Motor neuron (in vitro differentiated cells): ENCODE results near the gene ZDHHC19. TPM values are rescaled to one million over a fixed set of nuclear protein-coding genes. Genes with fewer than 3 reads are reported as not detected.
A peak's percentile ranks its signal among the peaks of the same experiment; 100 is the strongest.

Source experiments
- ATAC-seq, 8 experiments: fragments of 200-7000 bp; cut with Tn5 transposase; replicated peaks in 6 of 8; 2 replicates each; pipeline ENCODE4 v1.8.0; 2021; ENCODE audit warnings: mild to moderate bottlenecking in 8 of 8, moderate library complexity in 8 of 8
- H3K27ac ChIP-seq, 2 donors: fragments of 250-450 bp; sonication (Bioruptor Pico); 2 replicates each; pipeline ENCODE4 v1.9.0; 2021; ENCODE audit warnings: antibody characterized with exemption in 2 of 2, mild to moderate bottlenecking in 2 of 2, moderate library complexity in 1 of 2
- H3K4me1 ChIP-seq, 2 donors: fragments of 250-450 bp; sonication (Bioruptor Pico); replicated peaks in 1 of 2; 2 replicates each; pipeline ENCODE4 v1.6.1; 2021; ENCODE audit warnings: antibody characterized with exemption in 2 of 2, mild to moderate bottlenecking in 2 of 2, moderate library complexity in 1 of 2
- H3K4me3 ChIP-seq, 5 donors: fragments of 250-450 bp; sonication (Bioruptor Pico); 2 replicates each; pipeline ENCODE4 v1.9.0; 2021; ENCODE audit warnings: antibody characterized with exemption in 5 of 5, mild to moderate bottlenecking in 5 of 5, moderate library complexity in 4 of 5
- WGBS, 10 experiments: fragments of 450-650 bp; shearing (Covaris generic); methylation state at CpG; one replicate each; pipeline ENCODE4 v1.0.0; 2022; 5-methylcytosine and 5-hydroxymethylcytosine counted together
- in situ Hi-C, 9 experiments: fragments of 400-800 bp; cut with MboI; loops; one replicate each; pipeline ENCODE4 v1.15.0; 2021; ENCODE audit warnings: low sequenced_read_pairs in 9 of 9, low pct_unique_long_range_greater_than_20kb in 2 of 9; ENCODE audit not compliant: unreplicated experiment in 9 of 9
- total RNA-seq, 8 experiments: library from RNA; unstranded; fragments of 300-600 nt; gene quantifications; 2 replicates each; pipeline versions ENCODE4 v1.2.3 to v1.2.4, GENCODE V29; 2022

ZDHHC19 gene
- total RNA-seq, 8 experiments from 2014 or later = 0.33 to 0.83 (median 0.71) TPM; not detected in 5

DNA sequence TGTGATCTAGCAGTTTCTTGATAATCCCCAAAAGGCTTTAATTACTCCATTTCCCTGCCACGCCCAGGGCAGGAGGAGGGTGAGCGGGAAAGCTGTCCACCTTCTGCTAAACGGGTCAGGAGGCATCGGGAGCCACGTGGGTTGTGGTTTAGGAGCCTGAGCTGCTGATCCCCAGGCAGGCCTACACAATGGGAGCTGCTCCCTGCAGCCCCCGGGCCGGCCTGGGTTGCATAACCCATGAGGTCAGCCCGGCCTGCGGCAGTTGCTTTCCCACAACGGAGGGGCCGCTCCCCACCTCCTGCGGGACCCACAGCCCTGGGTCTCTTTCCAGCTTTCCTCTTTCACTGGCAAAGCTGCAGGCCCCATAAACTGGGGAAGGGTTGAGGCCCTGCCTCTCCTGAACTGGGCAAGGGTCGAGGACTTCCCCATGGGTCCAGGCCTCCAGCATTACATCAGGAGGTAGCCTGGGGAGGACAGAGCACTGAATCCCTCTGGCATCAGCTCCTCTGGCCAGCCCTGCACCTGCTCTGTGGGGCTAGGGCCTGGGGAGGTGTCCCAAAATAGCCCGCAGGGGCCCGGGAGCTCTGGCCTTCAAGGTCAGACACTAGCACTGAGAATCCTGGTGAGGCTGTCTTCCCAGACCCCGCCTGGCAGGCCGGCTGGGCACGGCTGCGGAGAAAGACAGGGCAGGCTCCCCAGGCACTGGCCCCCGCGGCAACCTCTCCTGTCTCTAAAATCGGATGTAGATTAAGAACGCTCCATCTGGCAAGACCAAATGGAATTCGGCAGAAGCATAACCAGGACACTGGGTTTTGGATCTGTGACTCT lies 47.3 kb downstream of the ZDHHC19 start:
- ATAC-seq = peak in 3 of 8 experiments; percentile 28 to 72 (median 33)
- Histone ChIP-seq H3K4me3 (no peak overlapping the region), H3K4me1 (peaks cover 10 to 18% of the 10 kb centered on the region in 2 donors), H3K27ac (no peak overlapping the region)
- 40 to 90% (median 50%) methylated on average over 2 to 7 of the region's 24 CpGs; no CpG with 5 or more reads in 7 of the 10 experiments for WGBS, 10 experiments
- in situ Hi-C loops = no loop called here

DNA sequence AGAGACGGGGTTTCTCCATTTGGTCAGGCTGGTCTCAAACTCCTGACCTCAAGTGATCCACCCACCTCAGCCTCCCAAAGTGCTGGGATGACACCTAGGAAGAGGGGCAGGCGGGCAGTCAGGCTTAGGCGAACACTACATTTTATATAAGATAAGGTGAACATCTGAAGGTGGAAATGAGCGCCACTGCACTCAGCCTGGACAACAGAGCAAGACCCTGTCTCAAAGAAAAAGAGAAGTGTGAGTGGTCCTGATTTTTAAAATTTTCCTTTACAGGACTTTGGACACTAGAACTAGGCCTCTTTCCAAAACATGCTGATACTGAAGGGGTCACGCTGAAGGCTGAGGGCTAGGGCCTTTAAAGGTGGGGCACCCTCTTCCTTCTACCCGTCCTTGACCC lies 48.0 kb downstream of the ZDHHC19 start:
- Histone ChIP-seq H3K27ac (no peak overlapping the region), H3K4me1 (peaks cover 10 to 18% of the 10 kb centered on the region in 2 donors), H3K4me3 (no peak overlapping the region)
- WGBS, 10 experiments = 74 to 100% (median 96%) methylated on average over 1 to 5 of the region's 6 CpGs; no CpG with 5 or more reads in 4 of the 10 experiments
- in situ Hi-C loops = no loop called here
- no peak for ATAC-seq

DNA sequence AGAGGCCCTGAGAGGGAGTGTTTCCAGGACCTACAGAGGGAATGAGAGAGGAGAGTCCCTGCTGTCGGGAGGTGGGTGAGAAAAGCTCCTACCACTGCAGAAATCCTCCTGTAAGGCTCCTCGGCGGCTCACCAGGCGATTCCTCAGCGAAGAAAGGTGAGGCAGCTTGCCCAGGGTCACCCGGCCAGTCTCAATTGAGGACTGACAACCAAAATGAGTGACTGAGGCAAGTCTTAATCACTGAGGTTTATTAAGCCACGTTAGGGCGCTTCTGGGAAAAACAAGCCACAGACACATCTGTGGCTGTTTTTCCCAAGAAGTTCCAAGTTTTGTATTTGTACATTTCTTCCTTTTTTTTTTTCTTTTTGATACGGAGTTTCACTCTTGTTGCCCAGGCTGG lies 48.5 kb downstream of the ZDHHC19 start:
- Histone ChIP-seq H3K27ac (no peak overlapping the region), H3K4me3 (no peak overlapping the region), H3K4me1 (peaks cover 10 to 18% of the 10 kb centered on the region in 2 donors)
- WGBS, 10 experiments = 80 to 100% (median 88%) methylated on average over 2 to 9 of the region's 9 CpGs; no CpG with 5 or more reads in 1 of the 10 experiments
- no peak for ATAC-seq
- in situ Hi-C loops = no loop called here

DNA sequence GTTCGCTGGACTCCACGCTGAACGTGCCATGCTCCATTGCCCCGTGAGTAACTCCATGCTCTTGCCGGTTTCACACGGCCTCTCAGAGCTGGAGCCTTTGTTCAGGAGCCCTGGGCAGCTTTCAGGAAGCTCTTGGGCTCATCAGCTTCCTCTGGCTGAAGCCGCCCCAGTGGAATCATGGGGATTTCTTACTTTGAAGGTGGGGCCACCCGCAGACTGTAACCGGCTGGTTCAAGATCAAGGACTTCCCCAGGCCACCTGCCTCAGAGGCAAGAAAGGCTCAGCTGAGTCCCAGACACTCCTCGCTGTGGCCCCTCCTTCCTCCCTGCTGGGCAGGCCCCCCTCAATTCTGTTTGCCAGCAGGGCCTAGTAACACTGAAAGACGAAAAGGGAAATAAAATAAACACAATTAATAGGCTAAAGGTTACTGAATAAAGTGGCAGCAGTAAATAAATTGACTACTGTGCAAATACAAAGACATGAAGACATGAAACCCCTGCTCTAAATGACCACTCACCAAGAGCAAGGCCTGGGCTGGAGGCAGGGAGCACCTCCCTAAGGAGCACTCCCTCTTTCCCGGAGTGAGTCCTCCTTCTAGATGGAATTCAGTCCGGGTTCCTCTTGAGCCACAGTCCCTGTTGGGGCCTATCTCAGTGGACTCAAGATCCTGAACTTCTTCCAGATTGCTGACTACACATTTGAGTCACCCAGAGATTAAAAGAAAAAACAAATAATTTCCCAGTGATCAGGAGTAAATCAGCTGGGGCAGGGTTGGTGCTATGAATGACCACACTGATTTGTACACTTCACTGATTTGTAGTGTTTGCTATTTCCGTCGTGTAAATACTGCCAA lies 51.0 kb downstream of the ZDHHC19 start:
- 0 to 71% (median 45%) methylated on average over 1 to 14 of the region's 15 CpGs; no CpG with 5 or more reads in 1 of the 10 experiments for WGBS, 10 experiments
- in situ Hi-C loops = no loop called here
- Histone ChIP-seq H3K4me3 (no peak overlapping the region), H3K4me1 (peaks cover 10 to 18% of the 10 kb centered on the region in 2 donors), H3K27ac (peak overlapping the region in 1 of 2 donors; percentile 67)
- peak in 5 of 8 experiments; percentile 93 to 96 (median 95) for ATAC-seq

DNA sequence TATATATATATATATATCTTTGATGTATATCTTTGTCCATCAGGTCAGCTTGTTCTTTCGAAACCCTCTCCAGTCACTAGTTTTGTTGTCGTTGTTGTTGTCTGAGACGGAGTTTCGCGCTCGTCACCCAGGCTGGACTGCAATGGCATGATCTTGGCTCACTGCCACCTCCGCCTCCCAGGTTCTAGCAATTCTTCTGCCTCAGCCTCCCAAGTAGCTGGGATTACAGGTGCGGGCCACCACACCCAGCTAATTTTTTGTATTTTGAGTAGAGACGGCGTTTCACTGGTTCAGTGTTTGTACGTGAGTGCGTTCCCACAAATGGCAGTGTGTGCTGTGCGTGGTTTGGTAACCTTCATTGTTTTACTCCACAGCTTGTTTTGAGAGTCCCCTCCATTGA lies 51.7 kb downstream of the ZDHHC19 start:
- Histone ChIP-seq H3K4me1 (peaks cover 10 to 18% of the 10 kb centered on the region in 2 donors), H3K27ac (peak overlapping the region in 1 of 2 donors; percentile 67), H3K4me3 (no peak overlapping the region)
- ATAC-seq = no peak
- in situ Hi-C loops = no loop called here
- 60 to 100% (median 94%) methylated on average over 1 to 10 of the region's 13 CpGs; no CpG with 5 or more reads in 5 of the 10 experiments for WGBS, 10 experiments

DNA sequence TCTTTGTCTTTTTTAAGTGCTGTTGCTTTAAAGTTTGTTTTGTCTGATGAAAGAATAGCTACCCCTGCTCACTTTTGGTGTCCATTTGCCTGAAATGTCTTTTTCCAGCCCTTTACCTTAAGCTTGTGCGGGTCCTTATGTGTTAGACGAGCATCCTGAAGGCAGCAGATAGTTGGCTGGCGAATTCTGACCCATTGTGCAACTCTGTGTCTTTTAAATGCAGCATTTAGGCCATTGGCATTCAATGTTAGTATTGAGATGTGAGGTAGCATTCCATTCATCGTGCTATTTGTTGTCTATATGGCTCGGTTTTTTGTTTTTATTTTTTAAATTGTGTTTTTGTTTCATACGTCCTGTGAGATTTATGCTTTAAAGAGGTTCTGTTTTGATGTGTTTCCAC lies 55.0 kb downstream of the ZDHHC19 start:
- no peak overlapping the region for H3K27ac ChIP-seq

DNA sequence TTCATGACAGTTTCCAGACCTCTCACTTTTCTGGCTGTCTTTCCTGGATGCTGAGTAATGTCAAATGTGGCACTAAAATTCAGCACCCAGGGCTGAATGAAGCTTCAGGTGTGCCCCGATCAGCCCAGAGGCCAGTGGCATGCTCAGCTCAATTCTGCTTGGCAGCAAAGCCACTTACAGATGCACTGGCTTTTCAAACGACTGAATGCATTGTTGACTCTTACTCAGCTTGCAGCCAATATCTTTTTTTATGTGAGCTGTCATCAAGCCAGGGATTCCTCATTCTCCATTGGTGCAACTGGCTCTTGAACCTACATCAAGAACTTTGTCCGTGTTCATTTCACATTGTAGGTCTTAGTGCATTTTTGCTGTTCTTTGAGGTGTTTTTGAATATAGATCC lies 60.7 kb downstream of the ZDHHC19 start:
- peak in 1 of 8 experiments; percentile 35 for ATAC-seq
- WGBS, 10 experiments = 43 to 86% (median 55%) methylated on average over 1 to 3 of the region's 3 CpGs; no CpG with 5 or more reads in 2 of the 10 experiments
- no peaks in the 10 kb centered on the region for H3K4me1 ChIP-seq
- in situ Hi-C loops = no loop called here
- H3K4me3 ChIP-seq = no peak overlapping the region
- H3K27ac ChIP-seq = no peak overlapping the region

More for the DNA sequence above, 55.0 kb downstream of the ZDHHC19 start:
- Histone ChIP-seq H3K4me1 (peaks cover 5 to 11% of the 10 kb centered on the region in 2 donors), H3K4me3 (no peak overlapping the region)
- 27 to 57% (median 47%) methylated on average over 2 to 6 of the region's 6 CpGs; no CpG with 5 or more reads in 2 of the 10 experiments for WGBS, 10 experiments
- no peak for ATAC-seq
- in situ Hi-C loops = no loop called here

DNA sequence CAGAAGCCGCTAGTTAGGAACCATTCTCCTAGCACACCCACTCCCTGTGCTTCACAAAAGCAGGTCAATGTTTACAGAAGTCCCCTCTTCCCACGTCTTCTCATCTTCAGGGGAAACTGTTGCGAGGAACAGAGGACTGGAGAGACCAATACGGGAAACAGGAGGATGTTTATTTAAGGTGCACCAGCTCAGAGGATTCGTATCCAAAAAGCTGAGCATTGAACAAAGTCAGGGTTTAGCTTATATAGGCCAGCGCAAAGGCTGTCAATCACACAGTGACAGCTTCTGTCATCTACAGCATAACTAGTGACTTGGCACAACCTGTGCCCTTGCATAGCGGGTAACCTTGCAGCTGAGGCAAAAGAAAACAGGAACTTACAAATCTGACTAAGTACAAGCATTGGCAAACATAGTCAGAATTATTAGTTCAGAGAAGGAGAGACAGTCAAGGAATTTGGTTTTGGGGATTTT lies 61.3 kb downstream of the ZDHHC19 start:
- ATAC-seq = no peak
- 50 to 90% (median 73%) methylated on average over 2 to 6 of the region's 7 CpGs; no CpG with 5 or more reads in 2 of the 10 experiments for WGBS, 10 experiments
- H3K27ac ChIP-seq = no peak overlapping the region
- no peaks in the 10 kb centered on the region for H3K4me1 ChIP-seq
- in situ Hi-C loops = no loop called here
- H3K4me3 ChIP-seq = no peak overlapping the region

DNA sequence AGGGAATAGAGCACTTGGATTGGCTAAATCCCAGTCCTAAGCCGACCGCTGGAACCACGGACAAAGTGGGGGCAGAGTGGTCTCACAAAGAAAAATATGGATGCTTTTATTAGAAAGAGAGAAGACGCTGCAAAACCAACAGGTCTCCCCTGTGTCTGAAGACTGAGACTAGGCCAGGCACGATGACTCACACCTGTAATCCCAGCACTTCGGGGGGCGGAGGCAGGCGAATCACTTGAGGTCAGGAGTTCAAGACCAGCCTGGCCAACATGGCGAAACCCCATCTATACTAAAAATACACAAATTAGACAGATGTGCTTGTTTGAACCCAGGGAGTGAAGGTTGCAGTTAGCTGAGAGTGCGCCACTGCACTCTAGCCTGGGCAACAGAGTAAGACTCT lies 61.8 kb downstream of the ZDHHC19 start:
- in situ Hi-C loops = no loop called here
- 82 to 100% (median 91%) methylated on average over 1 to 10 of the region's 10 CpGs; no CpG with 5 or more reads in 4 of the 10 experiments for WGBS, 10 experiments
- H3K4me3 ChIP-seq = no peak overlapping the region
- H3K4me1 ChIP-seq = no peaks in the 10 kb centered on the region
- ATAC-seq = no peak
- H3K27ac ChIP-seq = no peak overlapping the region

Other genes starting within 250 kb of the ZDHHC19 start
- 100 to 1,000 TPM in 2 of 8 experiments, 10 to 100 TPM in 6; 39.1 to 148 (median 55.7) TPM for gene TFRC, start 129.3 kb downstream of the ZDHHC19 start, total RNA-seq
- gene SLC51A, start 5.1 kb upstream of the ZDHHC19 start, total RNA-seq = 10 to 100 TPM in 2 of 8 experiments, 1 to 10 TPM in 6; 2.3 to 12.0 (median 5.4) TPM
- 10 to 100 TPM; 13.8 to 80.3 (median 32.2) TPM for gene PCYT1A, start 76.3 kb upstream of the ZDHHC19 start, total RNA-seq
- 10 to 100 TPM in 7 of 8 experiments, 1 to 10 TPM in 1; 9.7 to 64.9 (median 49.2) TPM for gene DYNLT2B, start 106.8 kb upstream of the ZDHHC19 start, total RNA-seq
- gene TM4SF19, start 127.0 kb upstream of the ZDHHC19 start, total RNA-seq = 10 to 100 TPM in 1 of 8 experiments, 1 to 10 TPM in 2, under 1 TPM in 4, not detected in 1; 0.28 to 63.7 (median 0.85) TPM
- gene UBXN7, start 221.0 kb upstream of the ZDHHC19 start, total RNA-seq = 10 to 100 TPM; 19.8 to 34.2 (median 25.6) TPM